ENCODE measurements around the gene CENPO.

DNA sequence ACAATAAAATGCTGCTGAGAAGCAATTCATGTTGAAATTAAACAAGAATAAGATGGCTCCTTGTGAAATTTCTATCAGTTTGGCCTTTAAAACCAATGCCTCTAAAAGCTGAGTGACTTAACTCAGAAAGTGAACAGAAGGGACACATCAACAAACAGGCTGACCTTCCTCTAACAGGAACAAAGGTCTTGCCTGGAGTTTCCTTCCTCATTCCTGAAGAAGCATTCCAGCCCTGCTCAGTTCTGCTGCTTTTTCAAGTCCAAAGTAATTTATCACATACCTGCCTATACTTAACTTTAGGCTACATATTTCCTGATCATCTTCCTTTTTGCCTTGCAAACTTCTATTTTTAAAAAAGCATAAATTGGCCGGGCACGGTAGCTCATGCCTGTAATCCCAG lies 14.1 kb upstream of the CENPO start:
- TF ChIP-seq POLR2AphosphoS5 (IDR thresholded peaks at IDR 0.05; ENCODE audit: low read depth, low read length), result no peak
- no peak for TF ChIP-seq SIN3A (IDR thresholded peaks at IDR 0.05; ENCODE audit: borderline replicate concordance, insufficient read depth, low read depth, low read length)
